HEK293T (cell line): ENCODE measurements around the gene SLC12A8.

Experiments
- FOXA1 ChIP-seq: fragments of 450-650 bp; IDR thresholded peaks from 2 replicates; pipeline ENCODE4 v1.6.1; 2016; ENCODE audit warnings: mild to moderate bottlenecking
- HDGF ChIP-seq: fragments of 450-650 bp; IDR thresholded peaks from 2 replicates; pipeline ENCODE4 v1.6.1; 2017; ENCODE audit warnings: antibody characterized with exemption, borderline replicate concordance
- PKNOX1 ChIP-seq: fragments of 450-650 bp; IDR thresholded peaks from 2 replicates; pipeline ENCODE4 v1.6.1; 2016
- SP1 ChIP-seq: fragments of 450-650 bp; IDR thresholded peaks from 2 replicates; pipeline ENCODE4 v1.6.1; 2017
- ZNF384 ChIP-seq: fragments of 450-650 bp; IDR thresholded peaks from 2 replicates; pipeline ENCODE4 v1.6.1; 2016

GRCh38 chr3:125148836-125149235 is 63.7 kb downstream of the SLC12A8 start:
- TF ChIP-seq FOXA1 (no peak), SP1 (no peak), HDGF (no peak), ZNF384 (no peak), PKNOX1 (no peak)
